ENCODE results near the gene CDH4. TPM values are rescaled to one million over a fixed set of nuclear protein-coding genes. Genes with fewer than 3 reads are reported as not detected.

The CDH4 gene
- polyA plus RNA-seq, 4 donors: 1.1 to 8.1 (median 6.9) TPM

DNA sequence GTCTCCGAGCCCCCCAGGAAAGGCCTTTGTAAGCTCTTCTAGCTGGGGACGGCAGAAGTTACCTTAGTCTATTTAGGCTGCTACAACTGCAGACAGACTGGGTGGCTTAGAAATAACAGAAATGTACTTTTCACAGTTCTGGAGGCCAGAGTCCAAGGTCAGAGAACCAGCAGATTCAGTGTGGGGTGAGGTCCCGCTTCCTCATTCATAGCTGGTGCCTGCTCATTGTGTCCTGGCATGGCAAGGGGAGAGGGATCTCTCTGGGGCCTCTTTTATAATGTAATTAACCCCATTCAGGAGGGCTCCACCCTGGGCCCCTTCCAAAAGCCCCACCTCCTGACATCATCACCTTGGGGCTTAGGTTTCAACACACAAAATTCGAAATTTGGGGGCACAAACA lies 315.1 kb downstream of the CDH4 start:
- no peak for DNase-seq (ENCODE audit: low read depth in 4 of 4, low spot score in 3 of 4)

- peak in 3 of 4 donors; percentile 16 to 46 (median 31) for DNase-seq (ENCODE audit: low read depth in 4 of 4, low spot score in 3 of 4)
These were observed 317.8 kb downstream of the CDH4 start for GRCh38 chr20:61569825-61570224.

DNA sequence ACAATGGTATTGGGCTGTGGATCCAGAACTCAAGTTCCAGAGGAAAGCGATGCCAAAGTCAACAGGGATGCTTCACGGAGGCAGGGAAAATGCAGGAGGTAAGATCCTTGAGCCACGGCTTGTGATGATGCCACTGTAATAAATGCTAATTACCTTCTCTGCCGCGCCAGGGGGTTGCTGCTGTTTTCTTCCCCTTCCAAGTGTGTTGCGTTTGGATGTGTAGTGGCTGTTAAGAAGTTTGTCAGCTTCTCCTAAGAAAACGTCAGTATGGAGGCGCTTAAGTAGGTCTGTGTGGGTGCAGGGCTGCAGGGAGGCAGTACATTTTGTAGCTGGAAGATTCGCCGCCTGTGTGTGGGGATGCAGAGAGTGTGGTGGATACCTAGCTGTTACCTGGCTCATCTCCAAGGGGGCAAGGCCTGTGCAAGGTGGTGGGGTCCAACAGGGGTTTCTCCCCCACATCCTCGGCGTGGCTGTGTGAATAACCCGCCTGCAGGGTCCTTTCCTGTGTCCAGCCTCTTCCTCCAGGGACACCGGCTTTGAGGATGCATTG lies 318.7 kb downstream of the CDH4 start:
- DNase-seq (ENCODE audit: low read depth in 4 of 4, low spot score in 3 of 4): no peak

DNA sequence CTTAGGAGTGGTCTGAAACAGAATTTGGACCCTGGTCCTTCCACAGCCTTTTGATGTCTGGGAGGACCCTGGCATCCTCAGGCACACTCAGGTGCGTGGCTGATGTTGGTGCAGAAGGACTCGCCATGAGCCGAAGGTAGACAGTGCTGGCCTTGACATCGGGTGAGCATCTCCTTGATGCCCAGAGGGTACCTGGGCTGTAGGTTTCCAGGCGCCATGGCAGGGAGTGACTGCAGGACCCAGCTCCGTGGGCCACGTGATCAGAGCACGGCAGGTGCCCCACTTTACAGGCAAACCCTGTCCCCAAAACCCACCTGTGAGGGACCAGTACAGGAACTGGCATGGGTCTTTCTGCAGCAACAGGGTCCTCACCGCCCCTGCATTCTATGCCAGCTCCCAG lies 319.2 kb downstream of the CDH4 start:
- no peak for DNase-seq (ENCODE audit: low read depth in 4 of 4, low spot score in 3 of 4)

- DNase-seq (ENCODE audit: low read depth in 4 of 4, low spot score in 3 of 4): no peak
These were observed 320.1 kb downstream of the CDH4 start for GRCh38 chr20:61571916-61572711.

GRCh38 chr20:61572789-61573188 lies 320.7 kb downstream of the CDH4 start:
- no peak for DNase-seq (ENCODE audit: low read depth in 4 of 4, low spot score in 3 of 4)

DNA sequence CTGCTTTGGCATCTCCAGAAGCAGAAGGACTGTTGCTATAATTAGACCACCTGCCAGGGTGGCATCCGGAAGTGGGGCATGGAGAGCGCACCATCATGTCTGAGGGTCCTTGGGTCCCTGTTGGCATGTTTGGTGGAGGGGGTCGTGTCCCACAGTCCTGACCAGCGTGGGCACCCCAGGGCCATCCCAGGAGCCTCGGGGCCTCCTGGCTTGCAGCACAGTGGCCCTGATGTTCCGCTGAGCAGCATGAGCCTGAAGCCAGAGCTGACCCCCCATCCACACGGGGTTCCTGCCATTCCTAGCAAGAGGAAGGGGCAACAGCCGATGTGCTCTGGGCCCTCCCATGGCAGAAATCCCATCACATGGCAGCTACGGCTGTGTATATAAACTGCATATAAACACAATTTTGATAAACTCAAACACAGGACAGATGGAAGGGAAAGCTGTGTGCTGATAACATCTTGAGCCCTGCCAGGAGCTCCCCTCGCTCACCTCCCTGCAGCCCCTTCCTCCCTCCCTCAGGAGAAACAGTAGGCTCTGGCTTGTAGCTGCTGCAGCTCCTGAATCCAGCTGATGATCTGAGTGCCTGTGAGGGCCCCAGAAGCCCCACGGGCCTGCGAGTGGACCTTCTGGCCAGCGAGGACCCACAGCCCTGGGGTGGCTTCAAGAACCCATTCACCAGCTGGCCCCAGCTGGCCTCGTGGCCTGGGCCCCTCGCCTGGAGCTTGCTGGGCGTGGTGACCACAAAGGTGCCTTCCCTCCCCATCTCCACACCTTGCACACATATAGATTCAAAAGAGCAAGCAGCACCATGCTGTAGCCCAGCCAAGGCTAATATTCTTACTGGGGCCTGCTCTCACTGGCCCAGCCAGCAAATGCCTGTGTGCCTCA lies 321.6 kb downstream of the CDH4 start:
- no peak for DNase-seq (ENCODE audit: low read depth in 4 of 4, low spot score in 3 of 4)

DNA sequence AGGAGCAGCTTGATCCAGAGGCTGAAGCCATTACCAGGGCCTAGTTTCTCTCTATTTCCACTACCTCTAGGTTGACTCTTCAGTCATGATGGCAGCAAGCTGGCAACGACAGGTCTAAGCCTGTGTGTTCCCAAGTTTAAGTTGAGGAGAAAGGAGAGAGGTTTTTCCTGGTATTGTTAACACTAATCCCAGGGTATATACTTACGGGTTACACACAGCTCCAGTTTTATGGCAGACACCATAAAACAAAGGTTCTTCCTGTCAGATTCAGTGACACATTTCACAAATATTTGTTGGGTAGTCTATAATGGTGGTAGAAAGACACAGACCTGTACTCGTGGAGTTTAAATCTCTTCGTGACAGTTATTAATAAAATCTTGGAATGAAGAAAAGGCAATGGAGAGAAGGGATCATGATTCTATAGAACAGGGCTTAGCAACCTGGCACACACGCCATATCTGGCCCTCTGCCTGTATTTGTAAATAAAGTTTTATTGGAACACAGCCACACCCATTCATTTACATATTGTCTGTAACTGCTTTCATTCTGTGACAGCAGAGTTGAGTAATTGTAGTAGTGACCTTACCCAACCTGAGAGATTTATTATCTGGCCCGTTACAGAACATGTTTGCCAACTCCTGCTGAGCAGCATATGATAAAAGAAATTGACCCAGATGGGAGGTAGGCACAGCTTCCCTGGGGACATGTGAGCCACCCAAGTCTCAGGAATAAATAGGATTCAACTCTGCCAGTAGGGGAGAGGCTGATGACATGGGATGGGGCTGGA lies 323.3 kb downstream of the CDH4 start:
- DNase-seq (ENCODE audit: low read depth in 4 of 4, low spot score in 3 of 4): no peak

GRCh38 chr20:61576372-61576771 lies 324.3 kb downstream of the CDH4 start:
- no peak for DNase-seq (ENCODE audit: low read depth in 4 of 4, low spot score in 3 of 4)

- no peak for DNase-seq (ENCODE audit: low read depth in 4 of 4, low spot score in 3 of 4)
These were observed 325.0 kb downstream of the CDH4 start for GRCh38 chr20:61577065-61577464.

GRCh38 chr20:61579908-61580307 lies 327.8 kb downstream of the CDH4 start:
- no peak for DNase-seq (ENCODE audit: low read depth in 4 of 4, low spot score in 3 of 4)

DNA sequence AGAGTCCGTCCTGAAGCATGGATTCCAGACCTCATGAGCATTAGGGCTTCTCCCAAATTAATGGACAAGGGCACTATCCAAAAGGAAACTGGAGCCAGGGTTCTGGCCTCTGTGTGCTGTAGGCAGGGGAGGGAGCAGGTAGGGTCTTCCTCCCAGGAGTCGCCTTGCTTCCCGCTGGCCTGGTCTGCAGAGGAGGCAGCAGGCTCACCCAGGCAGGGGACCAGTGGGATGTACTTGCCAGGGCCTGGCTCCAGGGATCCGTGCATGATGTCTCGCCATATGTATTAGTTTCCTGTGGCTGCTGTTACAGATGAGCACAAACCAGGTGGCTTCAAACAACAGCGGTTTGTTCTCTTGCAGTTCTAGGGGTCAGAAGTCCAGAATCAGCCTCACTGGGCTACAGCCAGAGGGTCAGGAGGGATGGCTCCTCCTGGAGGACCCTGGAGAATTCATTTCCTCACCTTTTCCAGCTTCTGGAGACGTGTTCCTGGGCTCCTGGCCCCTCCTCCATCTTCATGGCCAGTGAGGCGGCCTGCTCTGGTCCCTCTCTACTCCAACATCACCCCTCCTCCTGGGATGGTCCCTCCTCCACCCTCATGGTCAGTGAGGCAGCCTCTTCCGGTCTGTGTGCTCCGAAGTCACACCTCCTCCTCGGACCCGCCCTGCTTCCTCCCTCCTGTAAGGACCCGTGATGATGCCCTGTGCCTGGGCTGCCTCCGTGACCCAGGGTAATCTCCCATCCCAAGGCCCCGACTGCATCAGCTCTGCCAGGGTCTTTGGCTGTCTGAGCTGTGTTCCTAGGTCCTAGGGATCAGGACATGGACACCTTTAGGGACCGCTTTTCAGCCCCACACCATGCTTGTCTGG lies 329.1 kb downstream of the CDH4 start:
- DNase-seq (ENCODE audit: low read depth in 4 of 4, low spot score in 3 of 4): no peak

DNA sequence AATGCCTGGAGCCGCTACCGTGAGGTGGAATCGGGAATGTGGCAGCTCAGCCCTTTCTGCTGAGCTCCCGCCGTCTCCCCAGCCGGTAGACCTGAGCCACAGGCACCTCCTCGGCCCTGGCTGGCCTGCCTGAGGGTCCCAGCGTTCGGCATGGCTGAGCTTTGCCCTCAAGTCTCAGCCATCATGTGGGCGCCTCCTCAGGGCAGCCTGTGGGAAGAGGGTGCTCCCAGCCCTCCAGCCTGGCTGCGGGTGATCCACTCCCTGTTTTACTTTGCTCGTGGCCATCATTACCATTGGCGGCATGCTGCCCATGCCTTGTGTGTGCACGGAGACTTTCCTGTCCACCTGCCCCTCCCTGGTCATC lies 329.7 kb downstream of the CDH4 start:
- DNase-seq (ENCODE audit: low read depth in 4 of 4, low spot score in 3 of 4): no peak

DNA sequence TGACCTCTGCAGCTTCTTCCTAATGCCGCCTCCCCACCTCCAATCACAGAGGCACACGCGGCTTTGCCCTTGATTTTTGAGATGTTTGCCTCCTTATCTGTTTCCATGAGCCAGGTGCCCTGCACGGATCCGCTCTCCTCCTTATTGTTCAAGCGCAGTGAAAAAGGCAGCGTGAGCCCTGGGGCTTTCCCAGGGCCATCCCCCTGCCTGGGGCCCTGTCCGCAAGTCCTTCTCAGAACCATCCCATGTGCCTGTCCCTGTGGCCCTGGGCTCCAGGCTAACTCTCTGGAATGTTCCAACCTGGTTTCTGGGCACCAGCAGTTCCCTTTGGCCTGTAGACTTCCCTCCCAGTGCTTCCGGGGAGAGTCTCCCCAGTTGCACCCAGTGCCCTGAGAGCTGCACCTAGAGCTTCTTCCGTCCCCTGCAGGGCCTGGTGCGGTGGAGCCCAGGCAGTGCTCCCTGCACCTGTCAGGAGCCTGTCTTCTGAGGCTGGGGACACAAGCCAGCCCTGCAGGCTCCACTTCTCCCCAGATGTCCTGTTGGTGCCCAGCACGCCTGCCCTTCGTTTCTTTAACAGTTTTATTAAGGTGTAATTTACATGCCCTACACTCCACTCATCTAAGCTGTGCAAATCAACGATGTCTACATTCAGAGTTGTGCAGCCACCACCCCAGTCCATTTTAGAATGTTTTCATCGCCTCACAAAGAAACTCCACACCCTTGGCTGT lies 330.3 kb downstream of the CDH4 start:
- DNase-seq (ENCODE audit: low read depth in 4 of 4, low spot score in 3 of 4): no peak

DNA sequence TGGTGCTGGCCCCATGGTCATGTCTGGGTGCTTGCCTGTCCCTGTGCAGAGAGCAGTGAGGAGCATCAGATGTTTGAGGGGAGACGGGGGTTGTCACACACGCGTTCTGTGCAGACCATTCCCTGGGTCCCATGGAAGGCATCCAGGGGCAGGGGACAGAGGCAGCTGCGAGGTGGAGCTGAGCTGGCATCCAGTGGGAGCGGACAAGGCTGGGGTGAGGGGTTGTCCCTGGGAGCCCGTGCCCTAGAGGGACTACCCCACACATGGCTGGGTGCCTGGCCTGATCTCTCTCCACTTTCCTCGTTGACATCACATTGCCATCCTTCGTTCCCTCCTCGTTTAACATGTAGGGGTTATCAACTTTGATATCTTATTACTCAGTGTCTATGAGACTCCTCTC lies 331.3 kb downstream of the CDH4 start:
- DNase-seq (ENCODE audit: low read depth in 4 of 4, low spot score in 3 of 4): no peak

- no peak for DNase-seq (ENCODE audit: low read depth in 4 of 4, low spot score in 3 of 4)
These were observed 332.8 kb downstream of the CDH4 start for GRCh38 chr20:61584851-61585250.

DNA sequence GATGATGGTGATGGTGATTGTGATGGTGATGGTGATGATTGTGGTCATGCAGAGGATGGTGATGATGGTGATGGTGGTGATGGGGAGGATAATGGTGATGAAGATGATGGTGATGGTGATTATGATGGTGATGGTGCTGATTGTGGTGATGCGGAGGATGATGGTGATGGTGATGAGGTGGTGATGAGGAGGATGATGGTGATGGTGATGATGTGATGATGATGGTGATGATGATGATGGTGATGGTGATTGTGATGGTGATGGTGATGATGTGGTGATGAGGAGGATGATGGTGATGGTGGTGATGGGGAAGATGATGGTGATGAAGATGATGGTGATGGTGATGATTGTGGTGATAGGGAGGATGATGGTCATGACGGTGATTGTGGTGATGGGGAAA lies 333.7 kb downstream of the CDH4 start:
- no peak for DNase-seq (ENCODE audit: low read depth in 4 of 4, low spot score in 3 of 4)

DNA sequence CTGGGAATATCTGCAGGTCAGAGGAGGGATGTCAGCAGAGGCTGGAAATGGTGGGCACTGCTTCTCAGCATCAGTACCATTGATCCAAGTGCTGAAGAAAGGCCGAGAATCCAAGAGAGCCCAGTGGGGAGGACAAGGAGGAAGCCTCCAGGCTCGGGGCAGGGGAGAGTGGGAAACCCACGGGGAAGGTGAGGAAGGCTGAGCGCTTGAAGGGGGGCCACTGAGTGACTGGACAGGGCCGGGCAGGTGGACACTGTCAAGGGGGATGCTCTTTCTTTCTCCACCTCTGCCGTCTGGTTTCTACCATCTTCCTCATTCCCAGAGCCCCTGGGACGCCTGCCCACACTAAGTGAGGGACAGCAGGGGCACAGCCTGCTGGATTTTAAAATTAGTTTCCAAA lies 335.0 kb downstream of the CDH4 start:
- DNase-seq (ENCODE audit: low read depth in 4 of 4, low spot score in 3 of 4): no peak

DNA sequence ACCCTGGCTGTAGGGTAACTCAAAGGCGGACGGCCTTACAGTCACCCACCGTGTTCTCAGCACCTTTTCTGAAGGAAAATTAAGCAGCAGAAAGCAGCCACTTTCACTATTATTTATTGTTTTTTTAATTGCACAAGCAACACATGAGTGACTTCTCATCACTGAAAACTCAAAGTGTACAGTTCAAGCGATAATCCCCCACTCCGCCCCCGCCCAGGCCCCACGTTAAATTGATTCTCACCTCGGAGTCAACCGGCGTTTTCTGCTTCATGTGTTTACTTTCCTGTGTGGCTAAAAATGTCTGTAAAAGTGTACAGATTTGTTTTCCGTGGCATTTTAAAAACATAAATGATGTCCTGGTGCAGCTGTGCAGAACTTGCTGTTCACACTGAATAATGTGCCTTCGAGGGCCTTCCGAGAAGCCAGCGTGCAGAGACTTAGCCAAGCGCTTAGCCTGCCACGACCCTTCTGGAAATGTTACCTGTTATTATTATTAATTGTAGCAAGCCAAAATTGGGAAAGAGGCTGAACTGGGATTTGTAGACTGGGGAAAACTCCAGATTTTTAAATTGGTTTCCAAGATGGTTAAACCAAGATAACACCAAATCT lies 335.7 kb downstream of the CDH4 start:
- no peak for DNase-seq (ENCODE audit: low read depth in 4 of 4, low spot score in 3 of 4)
